HL-60/S4 treated with retinoic acid at 250 ng/mL for 4 days and 3 days (cell line): ENCODE measurements around the gene TUBA1C.
"Not testable (repeated sequence)": the region's sequence is repeated elsewhere in the genome, so short reads cannot be mapped to it uniquely, and the experiment has no call there.

Experiments used
- in situ Hi-C: fragments of 300-500 bp; cut with MboI; formaldehyde crosslinking; loops from 2 replicates; pipeline ENCODE4 v1.7.0; 2022; ENCODE audit warnings: low sequenced_read_pairs

TUBA1C gene

DNA sequence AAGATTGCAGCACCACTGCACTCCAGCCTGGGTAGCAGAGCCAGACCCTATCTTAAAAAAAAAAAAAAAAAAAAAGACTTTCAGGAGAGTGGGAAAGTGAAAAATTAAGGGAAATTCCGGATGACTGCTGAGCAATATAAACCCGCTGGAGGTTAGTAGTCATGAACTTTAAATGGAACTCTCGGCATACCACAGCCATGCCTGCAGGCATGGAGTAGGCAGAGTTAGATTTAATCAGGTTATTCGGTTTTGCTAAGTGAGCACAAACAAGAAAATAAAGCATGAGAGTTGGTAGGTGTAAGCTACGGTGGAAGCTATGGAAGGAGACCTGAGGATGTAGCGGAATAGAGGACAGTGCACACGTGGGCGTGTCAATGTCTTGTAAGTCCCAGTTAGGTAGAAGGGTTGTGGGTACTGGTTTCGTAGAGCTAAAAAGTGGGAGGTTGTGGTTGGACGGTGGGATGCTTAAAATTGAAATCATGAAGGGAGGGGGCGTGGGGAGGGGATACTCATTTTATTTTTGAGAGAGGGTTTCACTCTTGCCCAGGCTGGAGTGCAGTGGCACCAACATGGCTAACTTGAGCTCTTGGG is 11.8 kb upstream of the TUBA1C start:
- in situ Hi-C loops: no loop called here

DNA sequence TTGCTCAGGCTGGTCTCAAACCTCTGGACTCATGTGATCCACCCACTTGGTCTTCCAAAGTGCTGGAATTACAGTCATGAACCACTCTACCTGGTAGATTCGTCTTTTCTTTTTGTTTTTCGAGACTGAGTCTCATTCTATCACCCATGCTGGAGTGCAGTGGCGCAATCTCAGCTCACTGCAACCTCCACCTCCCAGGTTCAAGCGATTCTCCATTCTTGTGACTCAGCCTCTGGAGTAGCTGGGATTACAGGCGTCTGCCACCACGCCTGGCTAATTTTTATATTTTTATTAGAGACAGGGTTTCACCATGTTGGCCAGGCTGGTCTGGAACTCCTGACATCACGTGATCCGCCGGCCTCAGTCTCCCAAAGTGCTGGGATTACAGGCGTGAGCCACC is 9.4 kb upstream of the TUBA1C start:
- in situ Hi-C loops: not testable (repeated sequence)

DNA sequence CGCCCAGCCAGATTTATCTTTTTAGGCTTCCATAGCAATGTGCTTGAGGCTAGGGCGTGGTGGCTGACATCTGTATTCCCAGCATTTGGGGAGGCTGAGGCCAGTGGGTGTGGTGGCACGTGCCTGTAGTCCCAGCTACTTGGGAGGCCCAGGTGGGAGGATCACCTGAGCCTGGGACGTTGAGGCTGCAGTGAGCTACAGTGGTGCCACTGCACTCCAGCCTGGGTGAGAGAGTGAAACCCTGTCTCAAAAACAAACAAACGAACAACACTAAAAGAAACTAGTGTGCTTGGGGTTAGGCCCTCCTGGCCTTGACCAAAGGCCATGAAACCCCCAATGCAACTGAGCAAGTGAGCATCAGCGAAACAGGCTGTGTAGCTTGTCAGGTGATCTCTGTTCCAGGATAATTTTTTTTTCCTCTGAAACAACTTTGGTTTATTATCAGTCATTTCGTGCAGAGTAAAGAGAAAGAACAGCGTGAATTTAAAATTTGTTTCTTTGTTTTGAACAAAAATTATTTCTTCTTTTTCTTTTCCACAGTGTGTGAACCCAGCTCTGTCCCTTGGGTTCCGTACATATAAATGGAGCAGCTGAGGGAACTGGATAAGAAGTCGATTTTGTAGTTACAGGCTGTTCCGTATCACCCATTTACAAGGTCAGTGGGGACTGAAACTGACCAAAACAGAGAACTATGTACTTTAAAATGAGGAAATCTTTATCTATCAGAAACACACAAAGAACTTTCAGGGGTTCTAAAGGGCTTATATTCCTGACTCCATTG is 8.8 kb upstream of the TUBA1C start:
- in situ Hi-C loops: no loop called here

DNA sequence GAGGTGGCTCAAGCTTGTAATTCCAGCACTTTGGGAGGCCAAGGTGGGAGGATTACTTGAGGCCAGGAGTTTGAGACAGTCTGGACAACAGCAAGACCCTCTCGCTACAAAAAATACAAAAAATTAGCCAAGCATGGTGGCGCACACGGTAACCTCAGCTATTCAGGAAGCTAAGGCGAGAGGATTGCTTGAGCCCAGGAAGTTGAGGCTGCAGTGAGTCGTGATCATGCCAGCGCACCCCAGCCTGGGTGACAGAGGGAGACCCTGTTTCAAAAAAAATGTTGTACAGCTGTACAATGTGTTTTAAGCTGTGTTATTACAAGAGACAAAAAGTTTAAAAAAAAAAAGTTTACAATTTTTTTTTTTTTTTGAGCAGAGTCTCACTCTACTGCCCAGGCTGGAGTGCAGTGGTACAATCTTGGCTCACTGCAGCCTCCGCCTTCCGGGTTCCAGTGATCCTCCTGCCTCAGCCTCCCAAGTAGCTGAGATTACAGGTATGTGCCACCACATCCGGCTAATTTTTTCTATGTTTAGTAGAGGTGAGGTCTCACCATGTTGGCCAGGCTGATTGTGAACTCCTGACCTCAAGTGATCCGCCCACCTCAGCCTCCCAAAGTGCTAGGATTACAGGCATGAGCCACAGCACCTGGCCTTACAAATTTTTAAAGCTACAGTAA is 7.2 kb upstream of the TUBA1C start:
- in situ Hi-C loops: not testable (repeated sequence)

DNA sequence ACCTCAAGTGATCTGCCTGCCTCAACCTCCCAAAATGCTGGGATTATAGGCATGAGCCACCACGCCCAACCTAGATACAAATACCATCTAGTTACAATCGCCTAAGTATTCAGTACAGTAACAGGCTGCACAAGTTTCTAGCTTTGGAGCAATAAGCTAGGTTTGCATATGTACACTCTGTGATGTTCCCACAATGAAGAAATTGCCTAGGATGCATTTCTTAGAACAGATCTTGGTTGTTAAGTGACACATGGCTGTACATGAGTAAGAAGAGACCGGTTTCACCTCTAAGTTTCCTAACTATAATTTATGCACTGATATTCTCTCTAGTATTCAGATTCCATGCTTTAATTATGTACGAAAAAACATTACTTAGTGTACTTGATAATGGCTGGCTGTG is 5.4 kb upstream of the TUBA1C start:
- in situ Hi-C loops: no loop called here

DNA sequence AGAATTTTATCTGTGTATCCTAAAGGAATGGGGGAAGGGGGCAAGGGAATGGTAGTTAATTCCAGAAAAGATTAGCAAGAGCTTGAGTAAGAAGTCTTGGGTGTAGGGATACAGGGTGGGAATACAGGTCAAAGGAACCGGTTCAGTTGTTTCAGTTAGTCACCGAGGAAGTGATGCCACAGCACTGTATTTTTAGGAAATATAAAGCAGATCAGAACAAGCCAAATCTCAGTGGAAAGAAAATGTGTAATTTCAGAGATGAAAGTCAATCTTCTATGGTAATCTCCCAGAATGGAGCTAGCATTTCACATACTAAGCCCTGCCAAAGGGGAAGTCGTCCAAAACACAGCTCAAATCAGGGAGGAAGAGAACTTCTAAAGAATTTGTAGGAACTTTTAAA is 4.7 kb upstream of the TUBA1C start:
- in situ Hi-C loops: no loop called here

DNA sequence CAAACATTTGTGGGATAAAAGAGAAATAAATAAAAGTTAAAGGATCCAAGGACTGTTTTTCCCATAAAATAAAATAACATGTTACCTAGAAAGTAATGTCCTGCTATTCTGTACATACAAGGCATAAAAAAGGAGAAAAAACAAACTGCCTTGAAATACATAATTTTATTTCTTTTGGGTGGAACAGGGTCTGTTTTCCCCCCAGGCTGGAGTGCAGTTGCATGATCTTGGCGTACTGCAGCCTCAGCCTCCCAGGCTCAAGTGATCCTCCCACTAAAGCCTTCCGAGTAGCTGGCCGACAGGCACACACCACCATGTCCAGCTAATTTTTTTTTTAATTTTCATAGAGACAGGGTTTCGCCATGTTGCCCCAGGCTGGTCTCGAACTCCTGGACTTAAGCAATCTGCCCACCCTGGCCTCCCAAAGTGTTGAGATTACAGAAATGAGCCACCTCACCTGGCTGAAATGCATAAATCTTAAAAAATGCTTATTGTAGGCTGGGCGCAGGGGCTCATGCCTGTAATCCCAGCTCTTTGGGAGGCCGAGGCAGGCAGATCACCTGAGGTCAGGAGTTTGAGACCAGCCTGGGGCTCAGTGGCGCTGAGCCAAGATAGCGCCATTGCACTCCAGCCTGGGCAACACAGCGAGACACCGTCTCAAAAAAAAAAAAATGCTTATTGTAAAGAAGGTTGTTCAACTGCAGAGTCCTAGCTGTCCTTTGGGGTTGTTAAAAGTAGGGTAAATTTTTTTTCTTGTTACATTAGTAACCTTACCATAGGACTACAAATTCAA is 4.1 kb upstream of the TUBA1C start:
- in situ Hi-C loops: no loop called here

DNA sequence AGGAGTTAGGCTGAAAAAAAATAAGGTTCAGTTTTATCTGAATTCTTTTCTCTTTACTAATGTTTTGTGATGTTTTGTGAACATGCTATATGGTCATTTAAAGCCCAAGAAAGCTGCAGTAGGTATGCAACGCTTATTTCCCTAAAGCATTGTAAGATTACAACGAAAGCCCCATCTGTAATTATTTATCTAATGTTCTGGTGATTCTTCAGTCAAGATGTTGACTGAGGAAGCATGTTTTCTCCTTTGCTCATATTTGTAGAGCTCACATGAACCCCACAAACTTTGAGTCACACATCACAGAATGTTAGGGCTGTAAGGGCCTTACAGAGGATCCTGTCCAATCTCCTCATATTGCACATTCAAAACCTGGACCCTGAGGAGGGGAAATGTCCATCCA is 3.2 kb upstream of the TUBA1C start:
- in situ Hi-C loops: no loop called here

DNA sequence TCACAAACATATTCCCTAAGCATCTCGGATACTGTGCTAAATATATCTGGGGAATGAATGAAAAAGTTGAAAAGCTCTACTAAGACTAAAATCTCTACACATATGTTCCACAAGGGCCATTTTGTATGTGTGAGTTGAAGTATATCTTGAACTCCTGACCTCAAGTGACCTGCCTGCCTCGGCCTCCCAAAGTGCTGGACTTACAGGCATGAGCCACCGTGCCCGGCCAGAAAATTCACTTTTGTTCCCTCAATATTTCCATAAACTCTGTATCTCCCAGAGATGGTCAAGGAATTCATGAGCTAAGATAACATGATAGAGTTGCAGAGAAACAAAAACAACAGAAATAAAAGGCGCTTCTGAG is 1.5 kb upstream of the TUBA1C start:
- in situ Hi-C loops: no loop called here

DNA sequence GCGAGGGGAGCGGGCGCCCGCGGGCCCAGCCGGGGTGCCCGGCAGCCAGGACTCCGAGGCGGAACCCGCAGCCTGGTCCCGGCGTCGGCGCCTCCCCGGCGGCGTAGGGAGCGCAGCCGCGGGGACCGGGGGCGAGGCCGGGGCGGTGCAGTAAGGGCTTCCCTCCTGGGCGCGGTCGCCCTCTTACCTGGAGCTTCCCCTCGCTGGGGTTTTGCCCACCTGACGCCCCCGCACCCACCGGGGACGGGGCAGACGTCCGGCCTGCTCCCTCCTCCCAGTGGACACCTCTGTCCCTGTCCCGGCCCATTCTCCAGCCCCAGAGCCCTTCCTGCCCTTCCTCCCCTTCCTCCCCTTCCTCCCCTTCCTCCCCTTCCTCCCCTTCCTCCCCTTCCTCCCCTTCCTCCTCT is 413 bp upstream of the TUBA1C start:
- in situ Hi-C loops: no loop called here

DNA sequence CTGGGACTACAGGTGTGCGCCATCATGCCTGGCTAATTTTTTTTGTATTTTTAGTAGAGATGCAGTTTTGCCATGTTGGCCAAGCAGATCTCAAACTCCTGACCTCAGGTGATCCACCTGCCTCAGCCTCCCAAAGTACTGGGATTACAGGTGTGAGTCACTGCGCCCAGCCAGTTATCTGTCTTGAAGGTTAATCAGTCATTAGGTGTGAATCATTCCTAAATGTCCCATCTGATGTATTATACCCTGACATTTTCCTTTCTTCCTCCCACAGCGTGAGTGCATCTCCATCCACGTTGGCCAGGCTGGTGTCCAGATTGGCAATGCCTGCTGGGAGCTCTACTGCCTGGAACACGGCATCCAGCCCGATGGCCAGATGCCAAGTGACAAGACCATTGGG is 4.3 kb downstream of the TUBA1C start:
- in situ Hi-C loops: not testable (repeated sequence)

DNA sequence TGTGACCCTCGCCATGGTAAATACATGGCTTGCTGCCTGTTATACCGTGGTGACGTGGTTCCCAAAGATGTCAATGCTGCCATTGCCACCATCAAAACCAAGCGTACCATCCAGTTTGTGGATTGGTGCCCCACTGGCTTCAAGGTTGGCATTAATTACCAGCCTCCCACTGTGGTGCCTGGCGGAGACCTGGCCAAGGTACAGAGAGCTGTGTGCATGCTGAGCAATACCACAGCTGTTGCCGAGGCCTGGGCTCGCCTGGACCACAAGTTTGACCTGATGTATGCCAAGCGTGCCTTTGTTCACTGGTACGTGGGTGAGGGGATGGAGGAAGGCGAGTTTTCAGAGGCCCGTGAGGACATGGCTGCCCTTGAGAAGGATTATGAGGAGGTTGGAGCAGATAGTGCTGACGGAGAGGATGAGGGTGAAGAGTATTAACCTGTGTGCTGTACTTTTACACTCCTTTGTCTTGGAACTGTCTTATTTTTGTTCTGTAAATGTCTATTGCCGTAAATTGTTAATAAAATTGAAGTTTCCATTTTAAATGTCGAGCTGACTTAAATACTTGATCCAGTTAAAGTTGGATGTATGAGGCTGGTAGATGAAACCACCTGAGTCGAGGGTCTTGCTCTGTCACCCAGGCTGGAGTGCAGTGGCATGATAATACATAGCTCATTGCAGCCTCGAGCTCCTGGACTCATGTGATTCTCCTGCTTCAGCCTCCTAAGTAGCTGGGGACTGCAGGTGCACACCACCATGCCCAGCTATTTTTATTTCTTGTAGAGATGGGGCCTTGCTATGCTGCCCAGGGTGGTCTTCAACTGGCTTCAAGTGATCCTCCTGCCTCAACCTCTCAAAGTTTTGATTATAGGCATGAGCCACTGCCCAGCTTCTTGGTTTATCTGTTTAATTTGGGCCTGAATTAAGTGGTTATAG is 8.2 kb downstream of the TUBA1C start:
- in situ Hi-C loops: no loop called here

DNA sequence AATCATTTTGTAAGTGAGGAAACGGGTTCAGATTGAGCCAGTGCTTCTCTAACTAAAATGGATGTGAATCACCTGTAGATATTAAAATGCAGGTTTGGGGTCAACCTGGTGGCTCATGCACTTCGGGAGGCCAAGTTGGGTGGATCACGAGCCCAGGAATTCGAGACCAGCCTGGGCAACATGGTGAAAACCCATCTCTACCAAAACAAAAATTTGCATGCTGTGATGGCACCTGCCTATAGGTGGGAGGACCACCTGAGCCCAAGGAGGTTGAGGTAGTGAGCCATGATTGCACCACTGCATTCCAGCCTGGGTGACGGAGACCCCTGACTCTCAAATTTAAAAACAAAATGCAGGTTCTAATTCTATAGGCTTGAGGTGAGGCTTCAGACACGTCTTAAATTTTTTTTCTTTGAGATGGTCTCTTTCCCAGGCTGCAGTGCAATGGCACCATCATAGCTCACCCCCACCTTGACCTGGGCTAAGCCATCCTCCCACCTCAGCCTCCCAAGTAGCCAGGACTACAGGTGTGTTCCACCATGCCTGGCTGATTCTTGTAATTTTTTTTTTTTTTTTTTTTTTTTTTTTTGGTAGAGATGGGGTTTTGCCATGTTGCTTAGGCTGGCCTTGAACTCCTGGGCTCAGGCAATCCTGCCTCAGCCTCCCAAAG is 9.0 kb downstream of the TUBA1C start:
- in situ Hi-C loops: no loop called here

DNA sequence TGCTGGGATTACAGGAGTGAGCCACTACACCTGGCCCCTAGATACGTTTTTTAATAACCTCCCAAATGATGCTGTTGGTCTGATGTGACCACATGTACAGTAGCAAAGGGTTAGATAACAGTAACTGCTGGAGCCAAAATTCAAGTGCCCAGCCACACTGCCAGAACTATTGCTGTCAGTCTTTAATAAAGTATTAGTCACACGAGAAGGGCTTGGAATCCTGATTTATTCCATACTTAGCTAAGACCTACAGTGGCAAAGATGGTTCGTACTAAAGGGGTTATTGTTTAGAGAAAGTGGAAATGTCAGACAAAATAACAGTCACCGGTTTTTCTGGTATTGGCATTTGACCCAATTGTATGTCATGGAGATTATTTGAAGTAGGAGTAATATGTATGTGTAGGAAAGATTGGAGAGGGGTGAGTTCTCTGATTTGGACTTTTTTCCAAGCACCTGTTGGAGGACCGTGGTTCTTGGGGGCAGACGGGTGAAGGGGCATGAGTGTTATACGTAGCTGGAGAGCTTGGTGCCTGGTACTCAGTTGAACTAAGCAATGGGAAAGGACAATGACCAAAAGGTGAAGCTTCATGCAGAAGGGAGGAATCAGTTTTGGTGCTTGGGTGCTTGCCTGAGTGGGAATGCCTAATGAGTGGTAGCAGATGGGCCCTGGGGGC is 9.7 kb downstream of the TUBA1C start:
- in situ Hi-C loops: no loop called here

DNA sequence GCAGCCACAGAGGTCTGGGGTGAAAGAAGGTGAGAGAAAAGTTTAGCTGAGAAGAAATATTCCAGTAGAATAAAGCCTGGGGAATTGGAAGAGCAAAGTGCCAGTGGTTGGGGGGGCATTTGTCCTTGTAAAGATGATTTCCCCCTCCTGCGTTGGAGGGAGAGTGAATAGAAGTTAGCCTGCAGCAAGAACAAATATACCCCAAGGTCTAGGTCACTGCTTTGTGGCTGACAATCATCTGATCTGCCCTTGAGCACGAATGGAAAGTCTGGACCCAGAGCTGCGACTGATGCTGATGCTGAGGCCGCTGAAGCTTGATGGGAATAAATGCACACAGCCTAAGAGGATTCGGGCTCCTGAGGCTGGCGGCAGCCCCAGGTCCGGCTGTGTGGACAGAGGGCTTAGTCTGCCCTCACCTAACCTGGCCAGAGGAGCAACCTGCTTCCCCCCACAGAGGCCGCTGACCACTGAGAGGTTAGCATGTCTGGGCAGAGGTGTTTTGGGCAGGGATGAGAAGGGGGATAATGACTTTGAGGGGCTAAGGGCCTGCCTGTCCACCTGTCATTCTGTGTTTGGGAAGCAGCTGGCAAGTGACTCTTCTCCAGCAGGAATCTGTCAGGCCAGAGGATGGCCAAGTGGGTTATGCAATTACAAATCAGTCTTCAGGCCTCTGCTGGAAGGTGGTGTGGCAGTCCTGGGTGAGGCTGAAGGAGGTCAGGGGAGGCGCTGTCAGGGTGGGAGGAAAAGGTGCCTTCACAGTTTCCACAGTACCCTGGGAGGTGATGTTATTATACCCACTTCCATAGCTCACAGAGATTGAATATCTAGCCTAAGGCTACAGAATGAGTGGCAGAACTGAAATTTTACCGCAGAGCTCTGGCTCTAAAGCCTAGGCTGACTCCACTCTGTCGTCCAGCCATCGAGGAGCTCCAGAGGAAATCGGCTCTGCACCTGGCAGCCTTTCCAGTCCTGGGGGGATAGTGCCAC is 11.7 kb downstream of the TUBA1C start:
- in situ Hi-C loops: no loop called here

DNA sequence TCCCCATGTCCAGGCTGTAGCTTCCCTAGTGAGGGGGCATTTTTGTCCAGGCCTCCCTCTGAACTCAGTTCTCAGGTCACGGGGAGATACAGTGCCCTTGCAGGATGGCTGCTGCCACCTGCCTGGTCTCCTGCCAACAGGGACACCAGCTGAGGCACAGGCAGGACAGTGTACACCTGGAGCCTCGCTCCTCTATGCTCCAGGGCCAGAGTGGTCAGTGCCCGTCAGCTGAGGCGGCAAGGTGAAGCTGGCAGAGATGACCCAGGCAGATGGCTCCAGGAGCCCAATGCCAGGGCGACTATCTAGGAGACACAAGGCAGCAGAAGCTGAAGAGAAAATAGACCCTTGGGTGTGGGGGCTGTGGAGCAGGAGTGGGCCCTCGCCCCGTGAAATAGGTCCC is 12.6 kb downstream of the TUBA1C start:
- in situ Hi-C loops: no loop called here

DNA sequence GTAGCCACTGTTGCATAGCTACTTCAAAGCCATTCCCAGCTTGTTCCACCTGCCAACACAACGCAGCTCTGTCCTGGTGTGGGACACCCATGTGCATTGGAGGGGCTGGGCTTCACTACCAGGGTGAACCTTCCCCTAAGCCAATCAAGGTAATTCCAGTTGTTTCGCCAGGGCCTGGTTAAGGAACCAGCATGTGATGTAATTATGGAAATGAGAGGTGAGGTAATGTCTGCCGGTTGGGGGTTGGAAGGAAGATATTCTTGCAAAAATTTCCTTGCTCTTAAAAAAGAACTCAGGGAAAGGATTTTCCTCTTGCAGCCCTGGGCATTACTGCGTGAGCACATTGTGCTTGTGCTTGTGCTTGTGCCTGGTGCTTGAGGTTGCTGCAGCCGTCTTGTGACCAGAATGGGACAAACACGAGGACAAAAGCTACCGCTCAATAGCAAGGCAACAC is 14.9 kb downstream of the TUBA1C start:
- in situ Hi-C loops: loop anchor here (10.0 kb wide), 1 partner anchor 55 kb away; the partner anchor contains the start of gene C1QL4

DNA sequence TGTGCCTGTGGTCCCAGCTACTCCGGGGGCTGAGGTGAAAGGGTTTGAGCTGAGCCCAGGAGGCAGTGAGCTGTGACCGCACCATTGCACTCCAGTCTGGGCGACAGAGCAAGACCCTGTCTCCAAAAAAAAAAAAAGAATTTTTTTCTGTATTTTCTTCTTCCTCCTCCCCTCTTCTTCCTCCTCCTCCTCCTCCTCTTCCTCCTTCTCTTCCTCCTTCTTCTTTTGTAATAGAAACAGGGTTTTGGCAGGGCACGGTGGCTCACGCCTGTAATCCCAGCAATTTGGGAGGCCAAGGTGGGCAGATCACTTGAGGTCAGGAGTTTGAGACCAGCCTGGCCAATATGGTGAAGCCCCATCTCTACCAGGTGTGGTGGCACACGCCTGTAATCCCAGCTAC is 15.7 kb downstream of the TUBA1C start:
- in situ Hi-C loops: loop anchor here (10.0 kb wide), 1 partner anchor 54 kb away; the partner anchor contains the start of gene C1QL4
